HCT116 (cell line): ENCODE results near the gene CIITA. TPM values are rescaled to one million over a fixed set of nuclear protein-coding genes. Genes with fewer than 3 reads are reported as not detected.

Source experiments
- ATAC-seq: fragments of 200-7000 bp; cut with Tn5 transposase; 2 replicates; pipeline ENCODE4 v1.9.1; 2020; ENCODE audit warnings: mild to moderate bottlenecking, moderate library complexity
- BruUV-seq: library from RNA; stranded (reverse); fragments of 400-500 nt; replicated peaks from 2 replicates; lab custom pipeline; 2021; lab: Mats Ljungman, UMichigan
- CTCF ChIA-PET: fragments of 300-600 bp; sonication (Branson Sonifier 250); formaldehyde crosslinking; loops from one replicate; lab custom pipeline; 2021; ENCODE audit warnings: antibody characterized with exemption; lab: Charles Lee
- POLR2A ChIA-PET: fragments of 300-600, 350-600 bp; sonication (Branson Sonifier 250); formaldehyde crosslinking; loops from one replicate; lab custom pipeline; 2021; ENCODE audit warnings: antibody characterized with exemption; lab: Charles Lee
- RAD21 ChIA-PET, 2 experiments: fragments of 300-600 bp; sonication (Branson Sonifier 250); formaldehyde crosslinking; loops; one replicate each; lab custom pipeline; 2023; ENCODE audit warnings: low total read pairs in 2 of 2; ENCODE audit not compliant: uncharacterized antibody in 2 of 2, unreplicated experiment in 2 of 2, low non-redundant PET in 1 of 2; lab: Charles Lee
- DNase-seq: peaks from one replicate; pipeline ENCODE4 v3.0.0-alpha.2; 2010; ENCODE audit warnings: low read depth, low spot score
- H2AFZ ChIP-seq: fragments of 200-600 bp; shearing (Covaris generic), sonication (generic); 2 replicates; pipeline ENCODE4 v1.6.1; 2017; ENCODE audit warnings: low read depth, mixed run types, mixed read lengths, antibody characterized with exemption, low read length; ENCODE audit not compliant: poor library complexity, severe bottlenecking
- H3K27ac ChIP-seq: 2 replicates; pipeline ENCODE4 v1.5.1; 2012; ENCODE audit warnings: low read depth, low read length
- H3K27me3 ChIP-seq: fragments of 200-600 bp; sonication (generic); 2 replicates; pipeline ENCODE4 v1.6.1; 2016; ENCODE audit warnings: mixed run types, low read length, mixed read lengths; ENCODE audit not compliant: insufficient read depth
- H3K36me3 ChIP-seq, 2 experiments: fragments of 200-500 bp in 1 of 2; fragments of 200-600 bp in 1 of 2; sonication (Bioruptor generic) in 1 of 2; sonication (generic) in 1 of 2; 2 replicates each; pipeline versions ENCODE4 v1.5.1 to v1.6.1; 2014 to 2016; ENCODE audit warnings: low read length in 2 of 2, inconsistent platforms in 1 of 2, mixed read lengths in 1 of 2, mixed run types in 1 of 2; ENCODE audit not compliant: insufficient read depth in 2 of 2, control insufficient read depth in 1 of 2
- H3K4me1 ChIP-seq, 2 experiments: fragments of 200-600 bp in 1 of 2; sonication (generic) in 1 of 2; 2 replicates each; pipeline versions ENCODE4 v1.5.1 to v1.6.1; 2012 to 2017; ENCODE audit warnings: low read length in 2 of 2, inconsistent platforms in 1 of 2, mild to moderate bottlenecking in 1 of 2, mixed read lengths in 1 of 2, mixed run types in 1 of 2, moderate library complexity in 1 of 2; ENCODE audit not compliant: insufficient read depth in 2 of 2, control insufficient read depth in 1 of 2
- H3K4me2 ChIP-seq: fragments of 200-600 bp; sonication (generic); 2 replicates; pipeline ENCODE4 v1.6.1; 2017; ENCODE audit warnings: mixed run types, low read length, mixed read lengths
- H3K4me3 ChIP-seq, 2 experiments: fragments of 200-600 bp in 1 of 2; sonication (generic) in 1 of 2; replicated peaks in 1 of 2; 2 replicates each; pipeline ENCODE4 v1.5.1; 2011 to 2016; ENCODE audit warnings: low read length in 2 of 2, control low read depth in 1 of 2, low read depth in 1 of 2, mild to moderate bottlenecking in 1 of 2, mixed read lengths in 1 of 2, mixed run types in 1 of 2
- H3K79me2 ChIP-seq: fragments of 200-600 bp; sonication (generic); 2 replicates; pipeline ENCODE4 v1.6.1; 2017; ENCODE audit warnings: mild to moderate bottlenecking, mixed run types, low read length, moderate library complexity, mixed read lengths; ENCODE audit not compliant: insufficient read depth
- H3K9ac ChIP-seq: fragments of 200-600 bp; sonication (generic); 2 replicates; pipeline ENCODE4 v1.6.1; 2016; ENCODE audit warnings: low read length, mixed read lengths
- H3K9me2 ChIP-seq: fragments of 200-600 bp; sonication (generic), shearing (Covaris generic); 2 replicates; pipeline ENCODE4 v1.6.1; 2017; ENCODE audit warnings: mixed run types, mild to moderate bottlenecking, moderate library complexity; ENCODE audit not compliant: insufficient read depth
- H3K9me3 ChIP-seq, 2 experiments: fragments of 200-500 bp in 1 of 2; fragments of 200-600 bp in 1 of 2; sonication (Bioruptor generic) in 1 of 2; sonication (generic) in 1 of 2; 2 replicates each; pipeline ENCODE4 v1.6.1; 2014 to 2017; ENCODE audit warnings: low read length in 2 of 2, mixed read lengths in 2 of 2, inconsistent platforms in 1 of 2, low read depth in 1 of 2, mild to moderate bottlenecking in 1 of 2, mixed run types in 1 of 2, moderate library complexity in 1 of 2; ENCODE audit not compliant: control insufficient read depth in 1 of 2, insufficient read depth in 1 of 2
- H4K20me1 ChIP-seq: fragments of 200-600 bp; sonication (generic), shearing (Covaris generic); 2 replicates; pipeline ENCODE4 v1.6.1; 2017; ENCODE audit warnings: mixed run types, mild to moderate bottlenecking, moderate library complexity; ENCODE audit not compliant: insufficient read depth
- SRF ChIP-seq: IDR thresholded peaks from 2 replicates; pipeline ENCODE4 v1.6.1; 2012; ENCODE audit warnings: low read depth
- intact Hi-C: fragments of 100-400 bp; cut with micrococcal nuclease; formaldehyde crosslinking; loops from 2 replicates; pipeline ENCODE4 v1.10.0; 2022
- total RNA-seq: library from RNA; stranded (reverse); gene quantifications from one replicate; pipeline ENCODE4 v1.2.1, GENCODE V29; 2021; ENCODE audit not compliant: unreplicated experiment
- TF ChIP-seq, protein P1 (sequence below): IDR thresholded peaks from 2 replicates; pipeline ENCODE4 v1.6.1; 2012; ENCODE audit warnings: low read depth

The CIITA gene
- total RNA-seq, 1 experiment from 2014 or later: 0.25 TPM

DNA sequence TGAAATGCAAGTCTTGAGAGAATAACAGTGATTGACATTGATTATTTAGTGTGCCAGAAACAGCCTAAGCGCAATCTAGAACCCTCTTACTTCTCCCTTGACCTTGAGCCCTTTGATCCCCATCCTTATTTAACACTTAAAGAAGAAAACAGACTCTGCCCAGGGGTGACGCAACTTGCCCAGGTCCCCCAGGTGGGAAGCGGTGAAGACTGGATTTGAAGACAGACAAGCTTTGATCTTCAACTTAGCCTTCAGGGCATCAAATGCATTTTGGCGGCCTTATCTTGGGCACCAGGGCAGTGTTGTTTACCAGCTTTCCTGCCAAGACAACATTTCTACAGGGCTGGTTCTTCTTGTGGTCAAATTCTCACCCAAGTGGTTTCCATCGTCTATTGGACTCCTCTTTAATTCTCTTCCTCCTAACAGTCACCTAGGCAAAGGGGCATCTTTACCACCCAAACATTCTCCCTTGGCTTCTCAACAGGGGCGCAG is 8.9 kb upstream of the CIITA start:
- Histone ChIP-seq H3K4me1 (peaks cover 5 to 14% of the 10 kb centered on the region in 2 experiments; a peak in 3 of 4 replicates), H3K79me2 (no peaks in the 10 kb centered on the region), H3K4me2 (no peak overlapping the region)
- ChIA-PET POLR2A (no interaction called here), CTCF (no interaction called here), RAD21 (no interaction called here)
- intact Hi-C loops: no loop called here
- ATAC-seq: no peak
- TF ChIP-seq, protein P1, sequence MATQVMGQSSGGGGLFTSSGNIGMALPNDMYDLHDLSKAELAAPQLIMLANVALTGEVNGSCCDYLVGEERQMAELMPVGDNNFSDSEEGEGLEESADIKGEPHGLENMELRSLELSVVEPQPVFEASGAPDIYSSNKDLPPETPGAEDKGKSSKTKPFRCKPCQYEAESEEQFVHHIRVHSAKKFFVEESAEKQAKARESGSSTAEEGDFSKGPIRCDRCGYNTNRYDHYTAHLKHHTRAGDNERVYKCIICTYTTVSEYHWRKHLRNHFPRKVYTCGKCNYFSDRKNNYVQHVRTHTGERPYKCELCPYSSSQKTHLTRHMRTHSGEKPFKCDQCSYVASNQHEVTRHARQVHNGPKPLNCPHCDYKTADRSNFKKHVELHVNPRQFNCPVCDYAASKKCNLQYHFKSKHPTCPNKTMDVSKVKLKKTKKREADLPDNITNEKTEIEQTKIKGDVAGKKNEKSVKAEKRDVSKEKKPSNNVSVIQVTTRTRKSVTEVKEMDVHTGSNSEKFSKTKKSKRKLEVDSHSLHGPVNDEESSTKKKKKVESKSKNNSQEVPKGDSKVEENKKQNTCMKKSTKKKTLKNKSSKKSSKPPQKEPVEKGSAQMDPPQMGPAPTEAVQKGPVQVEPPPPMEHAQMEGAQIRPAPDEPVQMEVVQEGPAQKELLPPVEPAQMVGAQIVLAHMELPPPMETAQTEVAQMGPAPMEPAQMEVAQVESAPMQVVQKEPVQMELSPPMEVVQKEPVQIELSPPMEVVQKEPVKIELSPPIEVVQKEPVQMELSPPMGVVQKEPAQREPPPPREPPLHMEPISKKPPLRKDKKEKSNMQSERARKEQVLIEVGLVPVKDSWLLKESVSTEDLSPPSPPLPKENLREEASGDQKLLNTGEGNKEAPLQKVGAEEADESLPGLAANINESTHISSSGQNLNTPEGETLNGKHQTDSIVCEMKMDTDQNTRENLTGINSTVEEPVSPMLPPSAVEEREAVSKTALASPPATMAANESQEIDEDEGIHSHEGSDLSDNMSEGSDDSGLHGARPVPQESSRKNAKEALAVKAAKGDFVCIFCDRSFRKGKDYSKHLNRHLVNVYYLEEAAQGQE: no peak
- TF ChIP-seq, all 23 proteins: peak for 0
- Histone ChIP-seq H3K9ac (no peak overlapping the region), H3K9me2 (no peaks in the 10 kb centered on the region), H2AFZ (no peak overlapping the region), H3K4me3 (no peak overlapping the region), H3K27me3 (no peaks in the 10 kb centered on the region), H3K9me3 (no peaks in the 10 kb centered on the region), H3K27ac (no peak overlapping the region), H3K36me3 (no peaks in the 10 kb centered on the region), H4K20me1 (no peaks in the 10 kb centered on the region)
- BruUV-seq: no TSS peak
- no peak for DNase-seq

DNA sequence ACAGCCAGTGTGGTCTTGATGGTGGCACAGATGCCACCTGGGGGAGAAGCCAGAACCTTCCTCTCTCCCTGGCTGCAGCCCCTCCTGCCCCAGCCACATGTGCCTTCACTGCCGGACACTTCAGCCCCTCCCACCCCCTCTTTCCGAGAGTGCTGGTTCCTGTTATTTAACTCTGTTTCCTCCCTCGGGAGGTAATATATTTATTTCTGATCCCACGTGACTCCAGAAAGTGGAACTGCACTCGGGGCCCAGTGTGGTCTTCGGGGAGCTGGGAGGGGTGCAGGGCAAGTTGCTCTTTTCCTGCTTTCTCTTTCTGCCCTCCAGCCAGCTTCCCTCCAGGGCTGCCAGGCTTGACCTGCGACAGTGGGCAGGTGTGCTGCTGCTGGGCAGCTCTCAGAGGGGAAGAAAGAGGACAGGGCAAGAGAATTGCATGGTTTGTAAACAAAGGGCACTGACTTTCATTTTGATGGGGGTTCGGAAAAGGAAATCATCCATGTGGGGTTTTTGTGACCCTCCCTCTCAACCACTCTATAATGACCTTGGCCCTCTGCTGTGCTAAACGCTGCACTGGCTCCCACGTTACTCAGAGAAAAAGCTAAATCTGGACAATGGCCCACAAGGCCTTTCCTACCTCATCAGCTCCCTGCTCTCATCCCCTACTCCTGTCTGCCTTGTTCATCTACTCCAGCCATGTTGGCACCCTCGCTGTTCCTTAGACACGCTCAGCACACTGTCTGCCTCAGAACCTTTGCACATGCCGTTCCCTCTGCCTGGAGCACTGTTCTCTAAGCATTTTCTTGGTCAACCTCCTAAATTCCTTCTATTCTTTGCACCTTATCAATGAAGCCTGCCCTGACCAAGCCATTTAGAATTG is 8.2 kb upstream of the CIITA start:
- ATAC-seq (no peak), DNase-seq (no peak)
- no peaks in the 10 kb centered on the region for H3K79me2 ChIP-seq
- intact Hi-C loops: no loop called here
- no TSS peak for BruUV-seq
- RAD21 ChIA-PET: no interaction called here
- POLR2A ChIA-PET: no interaction called here
- no peaks in the 10 kb centered on the region for H3K9me3 ChIP-seq
- no peak overlapping the region for H3K27ac ChIP-seq
- TF ChIP-seq SRF: no peak
- no peak overlapping the region for H2AFZ ChIP-seq
- peaks cover 5 to 14% of the 10 kb centered on the region in 2 experiments; a peak in 3 of 4 replicates for H3K4me1 ChIP-seq
- H3K4me3 ChIP-seq: no peak overlapping the region
- H3K27me3 ChIP-seq: no peaks in the 10 kb centered on the region
- CTCF ChIA-PET: no interaction called here
- H3K36me3 ChIP-seq: no peaks in the 10 kb centered on the region
- no peak overlapping the region for H3K4me2 ChIP-seq
- H3K9ac ChIP-seq: no peak overlapping the region
- no peaks in the 10 kb centered on the region for H3K9me2 ChIP-seq
- H4K20me1 ChIP-seq: no peaks in the 10 kb centered on the region
